GM21619 (cell line): ENCODE results near the gene RAPGEF5.
A peak's percentile ranks its signal among the peaks of the same experiment; 100 is the strongest.

ENCODE experiments used
- ATAC-seq: cut with Tn5 transposase; IDR thresholded peaks from one replicate; pipeline ENCODE4 v1.9.1; 2021; ENCODE audit not compliant: unreplicated experiment

The RAPGEF5 gene

GRCh38 chr7:22350466-22351328 is 6.3 kb downstream of the RAPGEF5 start:
- ATAC-seq, result peak; percentile 48

- ATAC-seq, result no peak
Measured at GRCh38 chr7:22348379-22348778, 8.6 kb downstream of the RAPGEF5 start.

GRCh38 chr7:22346383-22347107 is 10.4 kb downstream of the RAPGEF5 start:
- ATAC-seq, result no peak

GRCh38 chr7:22344655-22345054 is 12.3 kb downstream of the RAPGEF5 start:
- no peak for ATAC-seq

GRCh38 chr7:22343612-22344011 is 13.3 kb downstream of the RAPGEF5 start:
- no peak for ATAC-seq

- ATAC-seq, result no peak
Measured at GRCh38 chr7:22343071-22343470, 13.9 kb downstream of the RAPGEF5 start.

- ATAC-seq, result no peak
Measured at GRCh38 chr7:22339725-22340390, 17.1 kb downstream of the RAPGEF5 start.

- ATAC-seq, result no peak
Measured at GRCh38 chr7:22338877-22339276, 18.1 kb downstream of the RAPGEF5 start.

GRCh38 chr7:22338411-22338810 is 18.5 kb downstream of the RAPGEF5 start:
- ATAC-seq, result no peak

- ATAC-seq, result no peak
Measured at GRCh38 chr7:22333680-22334141, 23.2 kb downstream of the RAPGEF5 start.

- no peak for ATAC-seq
Measured at GRCh38 chr7:22332461-22332870, 24.5 kb downstream of the RAPGEF5 start.

GRCh38 chr7:22331704-22332103 is 25.2 kb downstream of the RAPGEF5 start:
- ATAC-seq, result no peak

- no peak for ATAC-seq
Measured at GRCh38 chr7:22330903-22331302, 26.1 kb downstream of the RAPGEF5 start.

GRCh38 chr7:22329816-22330524 is 27.0 kb downstream of the RAPGEF5 start:
- ATAC-seq, result no peak

GRCh38 chr7:22326181-22326580 is 30.8 kb downstream of the RAPGEF5 start:
- no peak for ATAC-seq

- no peak for ATAC-seq
Measured at GRCh38 chr7:22325671-22326070, 31.3 kb downstream of the RAPGEF5 start.

GRCh38 chr7:22323714-22324113 is 33.2 kb downstream of the RAPGEF5 start:
- ATAC-seq, result no peak

GRCh38 chr7:22320416-22320815 is 36.5 kb downstream of the RAPGEF5 start:
- no peak for ATAC-seq

GRCh38 chr7:22319424-22320403 is 37.2 kb downstream of the RAPGEF5 start:
- ATAC-seq, result no peak

- ATAC-seq, result no peak
Measured at GRCh38 chr7:22318376-22318775, 38.6 kb downstream of the RAPGEF5 start.
